NCI-H748 (cell line): Measurements from ENCODE around the gene KIF15.

Source experiments
- DNase-seq: peaks from one replicate; lab custom pipeline; 2025; ENCODE audit not compliant: unreplicated experiment; lab: John Stamatoyannopoulos, UW

The KIF15 gene

GRCh38 chr3:44874308-44874707 is 112.7 kb downstream of the KIF15 start, which contains the start of gene TGM4:
Gene TGM4, plus strand, starts transcription at chr3:44874608. Its CDS starts 71 bp downstream, at chr3:44874679.
- no peak for DNase-seq

DNA sequence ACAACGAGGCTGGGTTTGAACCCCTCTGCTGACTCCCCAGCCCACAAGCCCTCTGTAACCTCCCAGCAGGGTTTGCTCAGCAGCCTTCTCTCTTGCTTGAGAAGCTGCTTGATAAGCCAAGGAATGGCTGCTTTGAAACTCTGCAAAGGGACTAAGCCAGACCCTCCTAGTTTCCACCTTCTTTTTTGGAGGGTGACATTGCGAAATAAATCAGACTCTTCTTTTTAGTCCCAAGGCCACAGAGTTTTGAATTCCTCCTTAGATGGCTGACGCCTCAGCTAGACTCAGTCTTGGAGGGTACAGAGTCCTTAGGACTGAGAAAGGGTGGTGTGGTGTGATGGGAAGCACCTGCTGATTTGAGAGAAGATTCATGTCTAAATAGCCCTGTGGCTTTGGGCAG is 114.0 kb downstream of the KIF15 start:
- DNase-seq = no peak

- no peak for DNase-seq
Observed at GRCh38 chr3:44877333-44877732, 115.7 kb downstream of the KIF15 start.

DNA sequence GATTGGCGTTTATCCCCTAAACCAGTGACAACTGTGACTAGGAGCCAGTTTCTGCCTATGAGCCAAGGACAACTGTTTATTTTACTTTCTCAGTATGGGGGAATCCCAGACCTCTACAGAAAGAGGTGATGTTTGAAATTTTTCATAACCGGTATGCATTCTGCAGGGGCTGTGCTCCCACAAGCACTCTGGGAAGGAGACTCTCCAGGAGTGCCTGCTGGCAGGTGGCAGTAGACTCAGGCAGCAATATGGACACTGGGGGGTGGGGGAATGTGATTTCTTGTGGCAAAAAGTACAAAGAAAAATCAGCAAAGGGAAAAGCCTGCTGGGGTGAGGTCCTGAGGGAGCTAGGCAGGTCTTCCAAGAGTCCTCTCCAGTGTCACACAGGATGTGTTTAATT is 118.7 kb downstream of the KIF15 start:
- no peak for DNase-seq

DNA sequence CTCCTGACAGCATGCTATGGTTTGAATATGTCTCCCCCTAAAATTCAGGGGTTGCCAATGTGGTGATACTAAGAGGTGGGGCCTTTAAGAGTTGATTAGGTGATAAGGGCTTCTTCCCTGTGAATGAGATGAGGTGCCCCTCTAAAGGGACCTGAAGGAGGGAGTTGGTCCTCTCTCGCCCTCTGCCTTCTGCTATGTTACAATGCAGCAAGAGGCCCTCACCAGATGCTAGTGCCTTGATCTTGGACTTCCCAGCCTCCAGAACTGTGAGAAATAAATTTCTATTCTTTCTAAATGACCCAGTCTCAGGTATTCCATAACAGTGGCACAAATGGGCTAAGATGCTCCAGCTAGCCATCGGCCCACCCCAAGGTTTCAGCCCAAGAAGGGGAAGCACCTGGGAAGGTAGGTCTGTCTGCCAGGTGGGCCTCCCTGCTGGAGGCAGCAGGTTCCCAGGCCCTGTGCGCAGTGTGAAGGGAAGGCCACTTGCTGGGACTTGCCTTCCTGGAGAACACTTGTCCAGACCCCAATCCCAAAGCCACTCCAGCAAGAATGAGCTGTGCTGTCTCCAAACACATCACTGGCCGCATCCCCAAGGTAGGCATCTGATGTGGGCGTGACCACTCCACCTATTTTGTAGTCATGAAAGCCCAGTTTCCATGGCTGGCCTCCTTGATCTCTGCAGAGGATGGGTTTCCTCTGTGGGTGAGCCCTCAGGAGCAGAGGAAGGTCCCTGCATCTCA is 121.8 kb downstream of the KIF15 start:
- DNase-seq = no peak

GRCh38 chr3:44883999-44884431 is 122.4 kb downstream of the KIF15 start:
- DNase-seq = no peak

DNA sequence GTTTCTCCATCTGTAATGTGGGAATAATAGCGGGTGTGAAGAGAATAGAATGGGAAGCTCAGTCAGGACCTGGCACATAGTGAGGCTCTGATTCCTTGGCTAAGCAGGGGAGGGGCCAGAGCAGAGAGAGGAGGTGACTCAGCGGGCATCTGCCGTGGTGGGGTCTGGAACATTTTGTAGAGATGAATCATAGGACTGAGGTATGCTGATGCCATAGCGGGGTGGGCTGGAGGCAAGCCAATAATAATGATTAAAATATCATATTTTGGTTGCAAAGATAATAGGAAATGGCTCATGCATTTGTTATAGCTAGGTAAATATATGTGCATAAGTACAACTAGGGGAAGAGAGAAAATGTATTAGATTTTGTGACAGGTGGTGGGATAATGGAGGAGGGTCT is 124.0 kb downstream of the KIF15 start:
- DNase-seq = no peak

DNA sequence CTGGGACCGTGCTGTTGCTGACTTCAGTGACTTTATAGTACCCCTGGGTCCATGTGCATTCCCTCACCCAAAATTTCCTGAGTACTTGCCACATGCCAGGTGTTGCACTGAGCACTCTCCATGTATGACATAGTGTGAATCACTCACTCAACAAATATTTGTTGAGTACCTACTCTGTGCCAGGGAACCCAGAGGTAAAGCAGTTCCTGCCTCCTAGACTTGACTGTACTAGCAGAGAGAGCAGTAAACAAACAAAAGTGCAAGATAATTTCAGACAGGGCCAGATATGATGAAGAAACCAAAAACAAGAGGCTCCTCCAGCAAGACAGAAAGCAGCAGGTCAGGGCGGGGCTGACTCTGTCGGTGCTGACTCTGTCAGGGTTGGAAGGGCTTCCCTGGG is 125.0 kb downstream of the KIF15 start:
- DNase-seq = no peak

GRCh38 chr3:44887101-44887500 is 125.5 kb downstream of the KIF15 start:
- DNase-seq = no peak

DNA sequence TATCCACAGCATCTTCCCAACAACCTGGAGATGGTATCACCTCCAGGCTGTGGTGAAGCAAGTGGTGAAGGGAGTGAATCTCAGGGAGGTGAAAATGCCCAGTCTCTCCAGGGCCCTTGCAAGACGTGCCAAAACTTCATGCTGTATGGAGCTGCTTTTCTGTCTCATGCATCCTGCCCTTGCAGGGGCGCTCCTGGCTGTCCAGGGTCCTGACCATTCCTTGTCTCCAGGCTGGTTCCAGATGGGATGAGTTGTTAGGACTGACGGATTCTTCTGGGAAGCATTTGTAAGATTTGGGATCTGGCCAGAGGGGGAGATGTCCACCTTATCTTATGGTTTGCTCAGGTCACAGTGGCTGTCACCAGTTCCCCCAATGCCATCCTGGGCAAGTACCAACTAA is 128.7 kb downstream of the KIF15 start:
- DNase-seq = no peak

GRCh38 chr3:44890852-44891251 is 129.3 kb downstream of the KIF15 start:
- DNase-seq = no peak

DNA sequence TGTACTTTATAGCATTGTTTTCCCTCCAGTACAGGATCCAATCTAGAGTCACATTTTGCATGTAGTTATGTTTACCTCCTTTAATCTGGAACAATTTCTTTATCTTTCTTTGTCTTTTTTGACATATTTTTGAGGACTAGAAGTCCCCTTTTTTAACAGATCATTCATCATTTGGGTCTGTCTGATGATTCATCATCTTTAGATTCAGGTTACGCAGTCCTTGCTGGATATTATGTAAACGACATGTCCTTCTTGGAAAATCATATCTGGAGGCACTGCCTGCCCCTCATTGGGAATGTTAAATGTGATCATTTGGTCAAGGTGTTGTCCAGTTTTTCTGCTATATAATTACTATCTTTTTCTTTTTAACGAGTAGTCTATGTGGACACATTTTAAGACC is 131.1 kb downstream of the KIF15 start:
- no peak for DNase-seq

GRCh38 chr3:44893097-44893496 is 131.5 kb downstream of the KIF15 start:
- DNase-seq = no peak

DNA sequence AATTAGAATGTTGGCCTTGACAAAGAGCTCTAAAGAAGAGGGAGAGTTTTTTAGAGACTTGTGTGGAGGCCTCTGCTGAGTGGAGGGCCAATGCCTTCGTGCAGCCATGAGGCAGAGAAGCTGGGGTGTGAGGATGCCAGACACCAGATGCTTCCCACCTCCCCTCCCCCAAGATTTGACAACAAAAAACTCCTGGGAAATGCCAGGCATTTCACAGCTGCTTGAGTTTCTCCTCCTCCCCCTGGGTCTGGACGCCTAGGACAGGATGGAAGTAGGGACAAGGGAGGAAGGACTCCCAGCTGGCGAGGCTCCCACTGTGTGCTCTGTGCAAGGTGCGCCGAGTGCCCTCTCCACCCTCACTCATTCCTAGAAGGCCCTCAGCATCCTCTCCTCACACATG is 132.9 kb downstream of the KIF15 start:
- no peak for DNase-seq

DNA sequence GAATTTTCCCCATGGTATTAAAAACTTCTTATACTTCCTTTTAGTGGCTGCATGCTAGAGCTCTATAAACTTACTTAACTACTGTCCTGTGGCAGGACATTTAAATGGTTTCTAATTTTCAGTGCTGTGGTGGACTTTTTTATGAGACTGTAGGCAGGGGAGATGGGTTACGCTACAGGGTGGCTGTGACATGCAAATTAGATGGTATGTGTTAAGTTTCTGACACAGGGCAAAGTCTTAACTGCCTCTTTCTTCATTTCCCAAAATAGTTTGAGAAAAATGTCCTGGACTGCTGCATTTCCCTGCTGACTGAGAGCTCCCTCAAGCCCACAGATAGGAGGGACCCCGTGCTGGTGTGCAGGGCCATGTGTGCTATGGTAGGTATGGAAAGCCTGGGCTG is 134.8 kb downstream of the KIF15 start:
- no peak for DNase-seq

DNA sequence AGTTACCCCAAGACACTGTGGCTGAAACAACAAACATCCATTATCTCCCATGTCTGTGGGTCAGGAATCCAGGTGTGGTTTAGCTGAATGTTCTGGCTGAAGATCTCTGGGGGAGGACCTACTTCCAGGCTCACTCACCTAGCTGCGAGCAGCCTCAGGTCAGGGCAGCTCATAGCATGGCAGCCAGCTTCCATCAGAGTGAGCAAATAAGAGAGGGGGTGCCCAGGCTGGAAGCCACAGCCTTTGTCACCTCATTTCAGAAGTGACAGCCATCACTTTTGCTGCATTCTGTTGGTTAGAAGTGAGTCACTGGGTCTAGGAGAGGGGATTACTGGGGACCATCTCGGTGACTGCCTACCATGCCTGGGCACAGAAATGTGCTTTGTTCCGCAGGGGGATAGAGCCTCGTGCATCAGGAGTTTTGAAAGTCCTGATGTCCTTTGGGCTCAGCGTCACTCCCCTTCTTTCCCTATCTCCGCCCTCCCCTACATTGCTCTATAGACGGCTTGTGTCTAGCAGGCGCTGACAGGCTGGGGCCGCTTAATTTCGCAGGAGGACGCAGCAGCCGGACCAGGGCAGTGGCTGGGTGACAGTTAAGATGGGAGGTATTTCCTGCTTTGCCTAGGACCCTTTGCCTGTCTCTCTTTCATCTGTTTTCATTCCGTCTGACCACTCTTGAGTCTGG is 138.2 kb downstream of the KIF15 start:
- no peak for DNase-seq

DNA sequence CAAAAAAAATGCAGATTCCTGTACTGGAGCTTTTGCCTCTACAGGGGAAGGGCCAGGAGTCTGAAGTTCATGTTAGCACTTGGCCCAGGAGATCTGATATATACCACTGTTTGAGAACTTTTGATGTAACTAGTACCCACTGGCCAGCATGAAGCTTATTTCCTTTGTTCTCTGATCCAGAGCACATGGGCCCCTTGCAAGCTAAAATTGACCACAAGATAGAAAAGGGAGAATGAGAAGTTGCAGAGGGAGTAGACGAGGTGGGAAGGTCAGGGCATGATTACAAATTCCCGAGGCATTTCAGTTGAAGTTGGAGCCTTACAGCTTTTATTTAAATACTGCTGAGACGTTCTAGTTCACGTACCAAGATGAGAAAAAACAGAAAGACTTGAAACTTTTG is 141.0 kb downstream of the KIF15 start:
- DNase-seq = no peak
